MG63 (cell line): ENCODE results near the gene POU2AF2. TPM values are rescaled to one million over a fixed set of nuclear protein-coding genes. Genes with fewer than 3 reads are reported as not detected.
"Not testable (repeated sequence)": the region's sequence is repeated elsewhere in the genome, so short reads cannot be mapped to it uniquely, and the experiment has no call there.

ENCODE experiments used
- DNase-seq: peaks from one replicate; pipeline ENCODE4 v3.0.0-alpha.2; 2020
- H3K27me3 ChIP-seq: fragments of 250-450 bp; sonication (Bioruptor Pico); 2 replicates; pipeline ENCODE4 v1.5.1; 2020; ENCODE audit warnings: mild to moderate bottlenecking, moderate library complexity
- H3K36me3 ChIP-seq: fragments of 250-450 bp; sonication (Bioruptor Pico); 2 replicates; pipeline ENCODE4 v1.5.1; 2020; ENCODE audit warnings: mild to moderate bottlenecking, moderate library complexity
- H3K4me3 ChIP-seq: fragments of 250-450 bp; sonication (Bioruptor Pico); 2 replicates; pipeline ENCODE4 v1.5.1; 2020; ENCODE audit warnings: mild to moderate bottlenecking, moderate library complexity
- H3K9me3 ChIP-seq: fragments of 250-450 bp; sonication (Bioruptor Pico); 2 replicates; pipeline ENCODE4 v1.5.1; 2020; ENCODE audit warnings: mild to moderate bottlenecking, moderate library complexity
- total RNA-seq: library from RNA; depleted of rRNA; stranded (reverse); fragments of >200 nt; shearing (Covaris generic); gene quantifications from 2 replicates; pipeline ENCODE4 v1.2.3, GENCODE V29; 2014; ENCODE audit warnings: low replicate concordance

The POU2AF2 gene
- total RNA-seq, 1 experiment from 2014 or later: not detected

DNA sequence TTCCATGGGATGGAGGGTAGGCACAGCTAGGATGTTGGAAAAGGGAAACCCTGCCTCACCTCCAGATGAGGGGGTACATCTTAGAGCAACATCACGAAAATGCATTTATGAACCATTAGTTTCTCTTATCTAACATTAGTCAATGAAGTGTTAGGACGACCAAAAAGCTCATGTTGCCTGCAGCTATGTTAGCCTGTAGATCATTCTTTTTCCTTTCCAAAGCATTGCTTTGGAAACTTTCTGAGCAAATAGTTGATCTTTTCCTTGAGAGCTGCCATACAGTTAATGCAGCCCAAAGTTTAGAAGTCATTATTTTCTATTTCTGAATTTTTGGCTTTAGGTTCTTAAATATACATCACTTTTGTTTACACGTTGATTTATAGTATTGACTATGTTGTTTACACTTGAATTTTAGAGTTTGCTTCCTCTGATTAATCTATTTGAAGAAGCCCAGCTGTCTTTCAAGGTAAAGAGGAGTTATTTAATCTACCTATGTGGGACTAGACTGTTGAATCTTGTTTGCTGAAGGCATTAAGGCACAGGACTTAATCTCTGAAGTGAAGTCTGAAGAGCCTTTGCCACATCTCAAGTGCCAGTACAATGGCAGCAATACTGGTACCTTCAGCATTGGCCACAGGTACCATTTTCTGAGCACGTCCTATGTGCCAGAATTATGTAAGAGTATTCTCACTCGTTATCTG lies 63.8 kb downstream of the POU2AF2 start:
- peaks cover 8% of the 10 kb centered on the region; the same call in 1 of the 2 replicates for H3K27me3 ChIP-seq
- no peak for DNase-seq
- H3K9me3 ChIP-seq: peaks cover 6% of the 10 kb centered on the region; the same call in 1 of the 2 replicates

DNA sequence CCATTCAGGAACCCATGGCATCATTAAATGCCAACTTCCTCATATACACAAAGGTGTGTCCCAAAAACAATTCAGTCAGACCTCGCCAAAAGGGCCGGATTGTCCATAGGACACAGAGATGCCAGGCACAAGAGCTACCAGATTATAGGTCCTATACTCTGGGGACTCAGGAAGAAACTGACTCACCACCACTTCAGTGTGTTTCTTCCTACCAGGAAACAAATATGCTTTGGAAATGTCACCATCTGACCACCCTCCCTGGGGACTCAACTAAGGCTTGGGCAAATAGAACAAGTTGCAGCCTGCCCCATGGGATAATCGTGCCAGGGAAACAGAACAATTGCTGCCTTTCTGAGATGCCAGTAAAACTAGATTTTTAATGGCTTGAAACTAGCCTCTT lies 64.6 kb downstream of the POU2AF2 start:
- no peak for DNase-seq
- Histone ChIP-seq H3K4me3 (no peak overlapping the region), H3K9me3 (peaks cover 6% of the 10 kb centered on the region; the same call in 1 of the 2 replicates), H3K36me3 (no peaks in the 10 kb centered on the region), H3K27me3 (peaks cover 8% of the 10 kb centered on the region; the same call in 1 of the 2 replicates)

More for the DNA sequence above, 63.8 kb downstream of the POU2AF2 start:
- H3K4me3 ChIP-seq: no peak overlapping the region
- no peaks in the 10 kb centered on the region for H3K36me3 ChIP-seq

DNA sequence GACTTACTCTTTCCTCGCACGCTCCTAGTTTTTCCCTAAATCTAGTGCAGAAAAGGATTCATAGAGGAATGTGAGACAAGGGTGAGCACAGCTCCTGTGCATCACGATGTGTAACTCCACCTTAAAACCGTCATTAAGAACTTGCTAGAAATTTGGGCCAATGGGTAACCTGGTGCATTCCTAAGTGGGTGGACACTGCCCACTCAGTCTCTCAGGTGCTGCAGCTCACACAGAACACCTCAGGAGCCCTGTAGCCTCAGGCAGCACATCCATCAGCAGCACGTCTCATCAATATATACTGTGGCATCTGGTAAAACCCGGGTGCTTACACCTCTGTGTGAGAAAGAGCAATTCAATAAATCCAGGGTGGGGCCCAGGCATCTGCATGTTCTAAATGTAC lies 65.2 kb downstream of the POU2AF2 start:
- no peak for DNase-seq
- Histone ChIP-seq H3K4me3 (no peak overlapping the region), H3K27me3 (peaks cover 8% of the 10 kb centered on the region; the same call in 1 of the 2 replicates), H3K36me3 (no peaks in the 10 kb centered on the region), H3K9me3 (peaks cover 6% of the 10 kb centered on the region; the same call in 1 of the 2 replicates)

DNA sequence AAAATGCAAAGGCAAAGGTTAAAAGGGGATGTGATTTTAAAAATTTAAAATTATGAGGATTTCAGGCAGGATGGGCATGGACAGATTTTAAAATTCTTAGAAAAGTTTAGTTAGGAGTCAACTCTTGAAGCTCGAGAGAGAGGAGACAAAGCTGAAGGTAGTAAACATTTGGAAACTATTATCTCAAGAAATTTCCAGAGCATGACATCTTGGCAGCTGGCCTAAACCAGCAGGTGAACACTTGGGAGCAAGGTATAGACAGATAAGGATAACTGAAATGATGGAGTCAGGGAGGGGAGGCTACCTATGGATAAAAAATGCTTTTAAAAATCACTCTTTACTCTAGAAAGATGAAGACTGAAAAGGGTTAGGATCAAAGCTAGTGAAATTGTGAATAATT lies 66.6 kb downstream of the POU2AF2 start:
- Histone ChIP-seq H3K9me3 (peaks cover 11% of the 10 kb centered on the region), H3K36me3 (no peaks in the 10 kb centered on the region), H3K27me3 (peaks cover 4% of the 10 kb centered on the region; the same call in 1 of the 2 replicates), H3K4me3 (no peak overlapping the region)
- no peak for DNase-seq

DNA sequence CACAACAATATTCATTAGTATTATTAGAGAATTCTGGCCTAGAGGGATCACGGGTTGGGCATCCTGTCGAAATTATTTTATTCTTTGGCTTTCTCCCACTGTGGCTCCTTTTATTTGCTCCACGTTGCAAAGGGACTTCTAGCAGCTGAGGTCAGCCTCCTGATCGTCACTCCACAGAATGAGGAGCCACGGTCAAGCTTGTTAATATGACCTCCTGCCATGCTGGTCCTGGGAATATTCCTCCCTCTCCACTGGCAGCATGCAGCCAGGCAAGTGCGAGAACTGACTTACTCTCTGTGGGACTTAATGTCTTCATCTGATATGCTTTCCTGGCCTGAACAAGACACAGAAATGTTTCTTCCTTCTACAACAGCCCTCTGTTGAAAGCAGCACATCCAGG lies 73.8 kb downstream of the POU2AF2 start:
- Histone ChIP-seq H3K36me3 (no peaks in the 10 kb centered on the region), H3K4me3 (no peak overlapping the region), H3K9me3 (peaks cover 6% of the 10 kb centered on the region), H3K27me3 (no peaks in the 10 kb centered on the region)
- no peak for DNase-seq

DNA sequence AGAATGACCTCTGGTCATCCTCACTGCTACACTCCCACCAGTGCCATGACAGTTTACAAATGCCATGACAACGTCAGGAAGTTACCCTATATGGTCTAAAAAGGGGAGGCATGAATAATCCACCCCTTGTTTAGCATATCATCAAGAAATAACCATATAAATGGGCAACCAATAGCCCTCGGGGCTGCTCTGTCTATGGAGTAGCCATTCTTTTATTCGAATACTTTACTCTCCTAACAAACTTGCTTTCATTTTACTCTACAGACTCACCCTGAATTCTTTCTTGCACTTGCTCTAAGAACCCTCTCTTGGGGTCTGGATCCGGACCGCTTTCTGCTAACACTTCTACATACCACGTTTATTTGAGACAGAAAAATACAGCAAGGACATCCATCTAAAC lies 74.7 kb downstream of the POU2AF2 start:
- DNase-seq, H3K4me3 ChIP-seq, H3K27me3 ChIP-seq, H3K9me3 ChIP-seq, H3K36me3 ChIP-seq: not testable (repeated sequence)

DNA sequence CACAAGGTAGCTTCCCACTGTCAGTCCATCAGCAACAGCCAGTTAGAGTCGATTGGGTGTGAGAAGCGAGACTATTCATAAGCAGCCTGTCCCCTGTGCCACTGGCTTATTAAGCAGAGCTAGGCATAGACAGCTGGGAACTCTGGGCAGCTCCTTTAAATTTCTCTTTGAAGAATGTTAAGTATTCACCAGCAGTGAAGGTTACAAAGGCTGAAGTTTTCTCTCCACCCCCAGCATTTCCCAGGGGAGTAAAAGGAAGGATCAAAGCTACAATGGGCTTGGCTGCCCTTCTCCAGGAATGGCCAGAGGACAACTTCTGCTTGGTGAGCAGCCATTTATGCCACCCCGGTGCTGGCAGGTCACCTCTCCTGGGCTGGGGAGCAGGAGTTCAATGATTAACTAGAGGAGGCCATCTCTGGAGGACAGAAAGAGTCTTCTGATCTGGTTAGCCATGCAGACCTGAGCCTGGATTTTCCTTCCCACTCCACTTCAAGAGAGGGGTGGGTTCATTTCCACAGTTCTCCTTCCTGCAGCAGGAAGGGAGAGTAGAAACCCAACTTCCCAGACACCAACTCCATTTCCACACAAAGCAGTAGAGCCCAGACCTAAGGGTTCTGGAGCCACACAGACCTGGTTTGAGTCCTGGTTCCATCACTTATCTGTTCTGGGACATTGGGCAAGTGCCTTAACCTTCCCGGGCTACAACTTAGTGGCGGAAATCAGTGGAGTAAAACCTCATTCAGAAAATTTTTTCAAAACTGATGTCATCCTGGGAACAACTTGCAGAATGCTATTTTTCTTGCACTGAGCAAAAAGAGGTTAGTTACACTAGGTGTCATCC lies 75.4 kb downstream of the POU2AF2 start:
- Histone ChIP-seq H3K4me3 (no peak overlapping the region), H3K9me3 (peaks cover 5% of the 10 kb centered on the region), H3K36me3 (no peaks in the 10 kb centered on the region), H3K27me3 (no peaks in the 10 kb centered on the region)
- DNase-seq: no peak

DNA sequence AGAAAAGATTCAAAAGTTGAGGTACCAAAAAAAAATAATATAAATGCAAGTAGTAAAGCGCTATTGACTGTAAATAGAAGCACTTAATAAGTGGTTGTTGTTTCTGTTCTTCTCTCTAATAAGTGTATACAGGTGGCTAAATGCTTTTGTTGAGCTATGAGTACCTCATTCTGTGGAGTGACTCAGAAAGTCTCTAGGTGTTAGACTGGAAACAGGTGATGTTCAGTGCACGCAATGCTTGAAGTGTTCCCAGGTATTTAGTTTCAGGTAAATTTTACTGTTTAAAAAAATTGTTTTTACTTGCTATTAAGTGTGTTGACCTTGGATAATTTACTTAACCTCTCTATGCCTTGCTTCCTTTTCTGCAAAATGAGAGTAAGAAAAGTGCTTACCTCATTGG lies 77.0 kb downstream of the POU2AF2 start:
- Histone ChIP-seq H3K4me3 (no peak overlapping the region), H3K9me3 (no peaks in the 10 kb centered on the region), H3K36me3 (no peaks in the 10 kb centered on the region), H3K27me3 (no peaks in the 10 kb centered on the region)
- no peak for DNase-seq

DNA sequence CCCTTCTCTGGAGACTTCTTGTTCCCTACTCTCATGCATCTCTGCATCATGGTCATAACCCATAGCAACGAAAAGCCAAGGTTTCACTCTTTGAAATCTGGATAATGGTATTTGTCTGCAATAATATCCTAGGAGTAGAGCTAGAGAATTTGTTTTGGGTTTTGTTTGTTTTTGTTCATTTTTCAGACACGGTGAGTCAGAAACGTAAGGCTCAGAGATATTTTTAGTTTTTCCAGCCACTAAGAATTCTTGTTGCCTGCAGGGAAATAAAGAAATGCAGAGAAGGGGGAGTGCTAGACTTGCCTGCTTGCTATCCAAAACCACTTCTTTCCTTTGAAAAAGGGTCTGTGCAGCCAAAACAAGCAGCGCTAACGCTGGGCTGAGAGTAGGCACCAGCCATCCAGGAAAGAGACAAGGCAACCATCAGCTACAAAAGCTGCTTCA lies 78.8 kb downstream of the POU2AF2 start:
- no peaks in the 10 kb centered on the region for H3K9me3 ChIP-seq
- no peaks in the 10 kb centered on the region for H3K27me3 ChIP-seq
- H3K36me3 ChIP-seq: no peaks in the 10 kb centered on the region
- no peak overlapping the region for H3K4me3 ChIP-seq
- DNase-seq: peak; percentile 31

DNA sequence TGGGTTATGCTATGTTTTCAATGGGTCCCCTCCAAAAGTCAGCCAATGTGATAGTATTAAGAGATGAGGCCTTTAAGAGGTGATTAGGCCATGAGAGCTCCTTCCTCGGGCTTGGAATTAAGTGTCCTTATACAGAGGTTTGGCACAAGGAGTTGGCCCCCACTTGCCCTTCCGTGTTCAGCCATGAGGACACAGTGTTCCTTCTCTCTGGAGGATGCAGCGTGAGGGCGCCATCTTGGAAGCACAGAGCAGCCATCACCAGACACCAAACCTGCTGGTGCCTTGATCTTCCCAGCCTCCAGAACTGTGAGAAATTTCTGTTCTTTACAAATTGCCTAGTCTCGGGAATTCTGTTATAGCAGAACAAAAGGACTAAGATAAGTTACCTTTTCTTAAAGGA lies 79.7 kb downstream of the POU2AF2 start:
- no peak for DNase-seq
- Histone ChIP-seq H3K27me3 (no peaks in the 10 kb centered on the region), H3K4me3 (no peak overlapping the region), H3K9me3 (no peaks in the 10 kb centered on the region), H3K36me3 (no peaks in the 10 kb centered on the region)

DNA sequence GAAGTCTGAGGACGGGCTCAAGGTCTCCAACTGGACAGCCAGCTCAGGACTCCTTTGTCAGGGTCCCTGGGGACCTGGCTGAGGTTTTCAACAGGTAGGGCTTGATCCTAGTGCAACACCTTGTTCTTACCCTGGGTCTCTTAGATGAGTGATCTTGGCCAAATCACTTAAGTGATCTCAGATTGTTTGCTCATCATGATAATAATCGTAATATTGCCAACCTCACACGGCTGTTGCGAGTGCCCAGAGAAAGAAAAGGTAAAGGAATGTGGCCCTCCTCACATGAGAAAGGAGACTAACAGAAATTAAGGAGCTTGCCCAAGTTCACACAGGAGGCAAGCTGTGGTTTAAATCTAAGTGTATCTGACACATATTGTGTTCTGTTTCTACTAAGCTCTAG lies 81.3 kb downstream of the POU2AF2 start:
- Histone ChIP-seq H3K9me3 (no peaks in the 10 kb centered on the region), H3K27me3 (no peaks in the 10 kb centered on the region), H3K36me3 (no peaks in the 10 kb centered on the region), H3K4me3 (no peak overlapping the region)
- DNase-seq: no peak

DNA sequence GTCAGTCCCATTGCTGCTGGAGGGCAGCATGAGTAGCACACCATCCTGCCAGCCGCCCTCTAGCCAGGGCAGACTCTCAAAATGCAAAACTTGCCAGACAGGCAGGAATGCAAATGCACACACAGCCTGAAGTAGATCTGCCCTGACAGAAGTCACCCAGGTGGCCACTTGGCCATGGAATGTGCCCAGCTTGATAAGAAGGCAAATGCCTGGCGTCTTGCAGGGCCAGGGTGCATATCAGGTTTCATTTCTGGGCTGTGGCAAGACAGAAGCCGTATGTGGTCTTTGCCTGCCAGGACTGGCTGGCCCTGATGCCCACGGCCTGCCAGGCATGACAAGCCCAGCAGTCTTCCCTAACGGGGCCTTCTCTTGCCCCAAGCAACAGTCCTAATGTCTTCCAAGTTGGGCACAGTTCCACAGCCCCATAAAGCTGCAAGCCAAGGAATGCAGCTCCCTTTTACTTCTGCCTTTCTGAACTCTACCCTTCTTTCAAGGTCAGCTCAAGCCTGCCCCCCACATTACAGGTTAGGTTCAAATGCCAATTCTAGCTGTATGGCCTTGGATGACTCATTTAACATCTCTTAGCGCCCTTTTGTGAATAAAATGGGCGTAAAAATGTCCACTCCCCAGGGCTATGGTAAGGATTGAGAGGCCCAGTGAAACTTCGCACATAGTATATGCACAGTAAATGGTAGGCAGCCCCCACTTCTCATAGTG lies 82.5 kb downstream of the POU2AF2 start:
- DNase-seq: peak; percentile 94
- Histone ChIP-seq H3K36me3 (no peaks in the 10 kb centered on the region), H3K4me3 (no peak overlapping the region), H3K9me3 (no peaks in the 10 kb centered on the region), H3K27me3 (no peaks in the 10 kb centered on the region)

DNA sequence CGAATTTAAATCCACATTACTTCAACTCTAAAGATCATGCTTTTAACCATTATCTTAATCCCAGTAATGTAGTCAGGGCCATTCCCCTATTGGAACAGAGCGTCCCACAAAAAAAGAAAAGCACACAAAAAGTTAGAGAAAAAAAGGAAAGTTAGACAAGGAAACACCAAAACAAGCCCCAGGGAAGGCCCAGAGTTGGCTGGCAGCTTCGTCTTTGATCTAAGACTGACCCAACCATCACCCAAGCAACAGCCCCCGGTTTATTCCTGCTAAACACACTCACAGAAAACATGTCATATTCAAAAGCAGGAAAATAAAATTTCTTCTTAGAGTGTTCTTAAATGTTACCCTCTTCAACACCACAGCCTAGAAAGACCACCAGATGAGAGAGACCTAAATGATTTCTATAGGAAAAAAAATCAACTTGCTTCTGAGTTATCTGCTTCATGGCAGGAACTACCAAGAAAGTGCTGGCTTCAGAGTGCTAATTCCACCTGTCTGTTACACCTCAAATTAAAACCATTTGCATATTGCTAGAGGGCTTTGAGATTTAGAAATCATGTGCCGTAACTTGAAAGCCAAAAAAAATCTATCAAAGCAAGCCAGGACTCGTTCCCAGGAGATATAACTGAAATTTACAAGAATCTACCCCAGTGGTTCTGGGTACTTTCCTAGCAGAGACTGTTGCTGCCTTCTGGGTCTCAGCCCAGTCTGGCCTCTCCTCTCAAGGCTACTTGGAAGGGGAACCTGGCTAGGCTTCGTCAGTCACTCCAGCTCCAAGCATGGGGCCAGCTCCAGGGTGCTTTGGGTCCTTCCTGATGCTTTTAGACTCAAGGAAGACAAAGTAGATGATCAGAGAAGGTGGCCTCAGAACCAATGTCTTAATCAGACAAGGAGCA lies 84.0 kb downstream of the POU2AF2 start:
- Histone ChIP-seq H3K4me3 (no peak overlapping the region), H3K36me3 (no peaks in the 10 kb centered on the region), H3K9me3 (no peaks in the 10 kb centered on the region), H3K27me3 (no peaks in the 10 kb centered on the region)
- peak; percentile 55 for DNase-seq

DNA sequence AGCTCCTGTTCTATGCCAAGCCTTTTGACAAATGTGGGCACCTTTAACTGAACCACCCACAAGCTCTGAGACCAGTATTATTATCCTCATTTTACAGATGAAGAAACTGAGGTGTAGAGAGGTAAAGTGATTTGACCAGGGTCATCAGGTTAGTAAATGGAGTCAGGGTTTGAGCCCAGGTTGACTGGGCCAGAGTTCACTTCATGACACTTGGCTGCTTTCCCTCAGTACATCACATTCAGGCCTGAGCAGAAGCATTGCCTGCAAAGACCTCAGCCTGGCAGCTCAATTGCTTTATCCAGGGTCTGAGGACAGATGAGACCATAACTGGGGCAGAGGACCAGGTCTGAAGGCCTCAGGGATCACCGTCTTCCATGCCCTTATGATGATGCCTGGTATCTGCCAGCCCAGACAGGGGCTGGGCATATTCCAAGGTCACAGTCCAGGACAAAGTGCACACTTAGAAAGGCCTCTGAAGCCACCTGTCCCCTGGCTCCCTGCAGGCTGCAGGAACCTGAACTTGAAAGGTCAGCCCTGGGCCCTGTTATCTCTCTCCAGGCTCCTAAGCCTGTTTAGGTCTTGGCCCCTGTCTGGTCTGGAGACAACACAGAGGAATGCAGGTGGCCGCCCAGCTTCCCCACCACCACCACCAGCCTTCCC lies 84.8 kb downstream of the POU2AF2 start:
- Histone ChIP-seq H3K27me3 (no peaks in the 10 kb centered on the region), H3K36me3 (no peaks in the 10 kb centered on the region), H3K9me3 (no peaks in the 10 kb centered on the region), H3K4me3 (no peak overlapping the region)
- no peak for DNase-seq

DNA sequence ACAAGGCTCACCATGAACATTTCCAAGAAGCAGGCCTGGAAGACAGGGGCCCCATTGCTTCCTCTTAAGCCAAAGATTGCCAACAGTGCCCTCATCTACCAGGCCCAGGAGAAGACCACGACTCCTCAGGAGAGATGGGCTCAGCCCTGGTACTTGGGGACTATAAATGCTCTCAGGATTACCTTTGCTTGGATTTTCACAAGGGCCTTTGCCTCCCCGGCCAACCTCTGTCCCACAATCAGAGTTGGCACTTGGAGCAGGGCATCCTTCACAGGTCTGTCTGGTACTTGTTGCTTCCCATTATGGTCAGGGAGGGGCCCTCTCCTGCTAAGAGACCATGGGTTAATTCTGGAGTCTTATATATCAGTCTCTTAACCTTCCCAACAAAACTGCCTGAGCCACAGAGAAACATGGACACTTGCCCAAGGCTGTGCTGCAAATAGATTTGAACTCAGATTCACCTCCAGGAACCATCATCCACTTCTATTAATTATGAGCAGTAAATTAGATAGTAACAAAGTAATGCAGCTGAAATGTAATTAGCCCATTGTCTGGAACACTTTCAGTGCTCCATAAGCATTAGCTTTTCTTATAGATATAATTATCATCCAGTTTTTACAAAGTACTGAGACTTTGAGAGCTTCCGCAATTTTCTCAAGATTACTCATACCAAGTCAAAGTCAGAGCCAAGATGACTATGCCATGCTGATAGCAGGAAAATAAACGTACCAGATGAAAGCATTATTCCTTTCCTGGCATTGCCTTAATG lies 86.4 kb downstream of the POU2AF2 start:
- peak; percentile 65 for DNase-seq
- no peak overlapping the region for H3K4me3 ChIP-seq
- H3K27me3 ChIP-seq: no peaks in the 10 kb centered on the region; the same call in 1 of the 2 replicates
- no peaks in the 10 kb centered on the region for H3K36me3 ChIP-seq
- no peaks in the 10 kb centered on the region for H3K9me3 ChIP-seq
